ENCODE results near the gene CDH23.

Gene CDH23

DNA sequence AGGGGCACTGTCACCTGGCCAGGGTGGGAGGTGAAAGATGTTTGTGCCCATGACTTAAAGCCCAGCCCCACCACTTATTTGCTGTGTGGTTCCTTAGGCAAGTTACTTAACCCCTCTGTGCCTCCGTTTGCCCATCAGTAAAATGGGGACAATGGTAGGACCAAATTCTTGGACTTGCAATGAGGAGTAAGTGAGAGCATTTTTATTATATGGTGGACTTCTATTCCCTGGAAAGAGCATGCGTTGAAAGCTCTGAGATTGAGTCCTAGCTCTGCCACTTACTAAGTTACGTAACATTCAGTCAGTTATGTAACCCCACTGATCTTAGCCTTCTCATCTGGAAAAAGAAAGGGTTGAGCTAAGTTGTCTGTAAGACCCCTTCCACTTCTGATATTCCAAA lies 357.8 kb downstream of the CDH23 start:
- in situ Hi-C loops (cut with HindIII; ENCODE audit: low sequenced_read_pairs): no loop called here

DNA sequence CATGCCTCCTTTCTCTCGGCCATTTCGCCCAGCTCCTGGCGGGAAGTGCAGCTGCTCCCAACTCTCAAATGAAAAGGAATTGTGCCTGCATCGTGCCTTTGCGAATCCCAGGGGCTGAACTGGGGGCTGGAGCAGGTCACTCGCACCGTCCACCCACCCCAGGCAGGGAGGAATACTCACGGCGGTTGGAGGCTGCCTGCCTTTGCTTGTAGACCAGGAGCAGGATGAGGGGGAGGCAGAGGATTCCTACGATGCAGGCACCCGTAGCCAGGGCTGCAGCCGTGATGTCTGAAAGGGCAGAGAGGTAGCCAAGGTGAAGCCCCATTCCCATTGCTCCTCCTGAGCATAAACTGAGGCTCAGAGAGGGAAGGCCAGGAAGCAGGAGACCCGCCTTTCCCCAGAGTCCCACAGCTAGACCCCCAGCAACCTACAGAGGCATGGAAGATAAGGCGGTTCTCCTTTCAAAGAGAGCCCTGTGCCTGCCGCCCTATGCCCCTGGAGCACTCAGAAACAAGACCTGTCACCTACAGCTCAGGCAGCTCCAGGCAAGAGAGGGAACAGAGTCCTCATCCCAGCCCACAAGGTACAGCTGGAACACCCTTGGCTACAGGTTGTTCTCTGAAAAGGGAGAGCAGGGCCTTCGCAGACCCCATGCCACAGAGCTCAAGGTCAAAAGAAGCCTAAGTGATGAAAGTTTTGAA lies 358.6 kb downstream of the CDH23 start:
- in situ Hi-C loops (cut with HindIII; ENCODE audit: low sequenced_read_pairs): no loop called here

DNA sequence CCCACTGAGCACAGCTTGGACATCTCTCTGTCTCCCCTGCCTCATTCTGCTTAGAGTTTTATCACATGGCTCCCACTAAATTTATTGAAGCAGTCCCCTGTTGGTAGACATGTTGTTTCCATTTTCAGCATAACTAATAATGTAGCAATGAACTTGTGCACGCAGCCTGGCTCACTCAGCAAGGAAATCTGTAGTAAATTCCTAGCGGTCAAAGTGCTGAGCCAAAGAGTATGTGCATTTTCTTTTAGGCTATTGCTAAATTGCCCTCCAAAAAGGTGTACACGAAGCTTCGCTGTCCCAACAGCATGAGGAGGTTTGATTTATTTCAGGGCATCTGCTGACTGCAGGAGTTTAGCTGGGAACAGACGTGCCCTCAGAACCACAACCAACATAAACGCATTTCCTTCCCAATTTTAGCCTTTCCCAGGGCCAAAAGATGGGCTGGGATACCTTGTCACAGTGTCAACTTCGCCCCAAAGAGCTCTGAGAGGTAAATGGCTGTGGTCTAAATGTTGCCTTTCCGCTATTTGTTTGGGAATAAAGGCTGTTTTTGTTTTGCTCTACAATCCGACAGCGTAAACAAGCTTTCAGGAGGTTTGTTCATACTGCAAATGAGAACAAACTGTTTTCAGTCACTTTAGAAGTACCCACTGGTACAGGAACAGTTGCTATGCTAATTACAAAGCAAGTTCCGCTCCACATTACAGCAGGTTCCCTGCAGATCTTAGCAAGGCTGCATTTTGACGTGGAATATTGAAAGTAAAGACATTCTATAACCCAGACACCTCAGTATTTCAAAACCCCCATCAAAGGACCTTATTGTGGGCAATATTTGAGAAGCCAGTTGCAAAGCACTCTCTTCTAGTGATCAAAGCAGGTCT lies 359.8 kb downstream of the CDH23 start:
- in situ Hi-C loops (cut with HindIII; ENCODE audit: low sequenced_read_pairs): no loop called here

DNA sequence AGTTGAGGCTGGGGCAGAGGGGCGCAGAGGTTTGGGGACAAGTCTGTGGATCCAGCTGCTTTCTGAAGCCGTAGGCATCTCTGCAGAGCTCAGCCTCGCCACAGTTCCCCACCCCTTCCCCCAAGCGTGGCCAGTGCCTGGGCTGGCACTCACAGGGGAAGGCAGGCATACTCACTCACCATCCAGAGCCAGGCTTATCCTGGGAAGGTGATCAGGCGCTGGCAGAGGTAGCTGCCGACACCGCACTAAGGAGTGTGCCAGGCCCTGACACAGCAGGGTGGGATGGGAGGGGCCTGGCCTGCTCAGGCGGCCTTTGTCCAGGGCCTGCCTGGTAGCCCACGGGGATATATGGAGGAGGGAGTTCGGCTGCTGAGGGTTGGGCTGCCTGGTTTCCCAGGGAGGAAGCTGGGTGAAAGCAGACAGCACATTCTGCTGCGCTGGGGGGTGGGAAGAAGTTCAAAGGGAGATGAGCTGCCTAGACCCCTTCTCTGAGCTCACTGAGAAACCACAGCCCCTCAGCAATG lies 360.7 kb downstream of the CDH23 start:
- in situ Hi-C loops (cut with HindIII; ENCODE audit: low sequenced_read_pairs): no loop called here

DNA sequence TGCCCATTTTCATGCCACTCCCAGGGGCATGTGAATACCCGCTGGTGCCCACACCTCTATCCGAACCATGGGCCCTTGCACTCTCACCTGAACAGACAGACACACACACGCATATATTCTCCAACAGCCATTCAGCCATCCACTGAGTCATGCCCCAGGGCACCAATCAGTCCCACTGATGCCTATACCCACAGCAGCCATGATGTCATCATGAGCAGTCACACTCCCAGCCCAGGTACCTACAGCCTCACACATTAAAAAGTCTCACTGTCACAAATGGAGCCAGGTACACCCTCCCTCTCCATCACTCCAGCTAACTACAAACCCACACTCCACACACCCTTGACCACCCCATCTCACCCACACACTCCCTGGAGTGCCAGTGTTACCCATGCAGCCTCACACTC lies 364.4 kb downstream of the CDH23 start:
- in situ Hi-C loops (cut with HindIII; ENCODE audit: low sequenced_read_pairs): no loop called here

DNA sequence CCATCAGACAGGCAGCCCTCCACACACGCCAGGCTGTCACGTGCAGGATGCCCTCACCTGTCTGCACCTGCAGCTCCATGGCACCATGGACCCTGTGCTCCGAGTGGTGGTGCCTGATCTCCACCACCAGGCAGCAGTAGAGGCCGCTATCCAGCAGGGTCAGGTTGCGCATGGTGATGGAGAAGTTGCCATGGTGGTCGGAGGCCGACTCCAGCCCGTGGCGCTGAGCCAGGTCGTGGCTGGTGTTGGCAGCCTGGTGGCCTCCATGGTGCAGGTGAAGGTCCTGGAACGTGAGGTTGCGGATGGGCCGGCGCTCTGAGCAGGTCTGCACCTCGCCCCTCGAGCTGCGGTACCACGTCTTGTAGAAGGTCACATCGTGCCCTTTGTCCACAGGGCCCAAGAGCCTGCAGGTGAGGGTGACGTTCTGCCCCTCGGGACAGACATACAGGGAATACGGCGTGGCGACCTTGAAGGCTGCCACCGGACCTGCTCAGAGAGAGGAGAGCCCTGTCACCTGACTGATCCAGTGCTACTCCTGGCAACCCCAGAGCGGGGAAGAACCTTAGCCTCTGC lies 364.9 kb downstream of the CDH23 start:
- in situ Hi-C loops (cut with HindIII; ENCODE audit: low sequenced_read_pairs): no loop called here

DNA sequence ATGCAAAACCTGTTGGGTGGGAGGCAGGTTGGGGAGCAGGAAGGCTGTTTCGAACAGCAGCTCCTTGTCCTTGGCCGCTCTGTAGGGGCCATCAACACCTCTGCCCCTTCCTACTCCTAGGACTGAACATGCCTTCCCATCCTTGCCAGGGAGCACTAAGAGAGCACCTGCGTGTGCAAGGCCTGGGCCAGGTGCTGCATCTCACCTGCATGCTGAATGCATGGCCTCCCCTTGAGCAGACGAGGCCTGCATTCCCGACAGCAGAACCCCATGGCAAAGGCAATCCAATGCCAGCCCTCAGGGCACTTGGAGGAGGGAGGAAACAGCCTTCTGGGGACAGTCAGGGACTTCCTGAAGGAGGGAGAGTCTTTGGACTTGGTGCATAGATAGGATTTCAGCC lies 365.6 kb downstream of the CDH23 start:
- in situ Hi-C loops (cut with HindIII; ENCODE audit: low sequenced_read_pairs): no loop called here

DNA sequence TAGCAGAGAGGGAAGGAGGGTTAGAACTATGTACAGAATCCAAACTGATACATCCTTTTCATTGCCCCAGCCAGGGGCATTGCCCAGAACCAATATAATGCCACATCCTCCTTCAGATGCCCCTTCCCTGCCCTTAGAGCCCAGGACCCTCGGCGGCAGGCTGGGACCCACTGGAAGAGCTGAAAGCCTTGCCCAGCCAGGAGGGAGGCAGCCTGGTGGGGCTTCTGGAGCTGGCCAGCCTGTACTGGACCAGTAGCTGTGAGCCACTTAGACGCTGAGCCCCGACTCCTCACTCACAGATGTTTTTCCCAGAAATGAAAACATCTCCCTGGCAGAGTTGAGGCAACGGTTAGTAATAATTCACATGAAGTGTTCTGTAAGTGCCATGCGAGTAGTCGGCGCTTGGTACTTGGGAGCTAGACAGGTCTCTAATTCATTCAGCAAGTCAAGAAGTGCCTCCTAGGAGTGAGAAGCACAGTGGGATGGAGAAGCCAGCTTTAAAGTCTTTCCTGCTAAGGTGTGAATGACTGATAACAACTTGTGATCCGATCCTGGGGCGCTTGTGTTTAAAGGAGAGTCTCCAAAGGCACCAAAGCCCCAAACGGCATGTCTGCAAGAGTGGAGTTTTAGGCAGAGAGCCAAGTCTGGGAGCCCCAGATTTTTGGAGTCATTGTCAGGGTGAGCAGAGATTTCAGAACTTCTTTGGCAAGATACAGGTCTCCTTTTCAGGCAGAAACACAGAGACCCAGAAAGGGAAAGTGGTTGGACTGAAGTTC lies 366.8 kb downstream of the CDH23 start:
- in situ Hi-C loops (cut with HindIII; ENCODE audit: low sequenced_read_pairs): no loop called here

DNA sequence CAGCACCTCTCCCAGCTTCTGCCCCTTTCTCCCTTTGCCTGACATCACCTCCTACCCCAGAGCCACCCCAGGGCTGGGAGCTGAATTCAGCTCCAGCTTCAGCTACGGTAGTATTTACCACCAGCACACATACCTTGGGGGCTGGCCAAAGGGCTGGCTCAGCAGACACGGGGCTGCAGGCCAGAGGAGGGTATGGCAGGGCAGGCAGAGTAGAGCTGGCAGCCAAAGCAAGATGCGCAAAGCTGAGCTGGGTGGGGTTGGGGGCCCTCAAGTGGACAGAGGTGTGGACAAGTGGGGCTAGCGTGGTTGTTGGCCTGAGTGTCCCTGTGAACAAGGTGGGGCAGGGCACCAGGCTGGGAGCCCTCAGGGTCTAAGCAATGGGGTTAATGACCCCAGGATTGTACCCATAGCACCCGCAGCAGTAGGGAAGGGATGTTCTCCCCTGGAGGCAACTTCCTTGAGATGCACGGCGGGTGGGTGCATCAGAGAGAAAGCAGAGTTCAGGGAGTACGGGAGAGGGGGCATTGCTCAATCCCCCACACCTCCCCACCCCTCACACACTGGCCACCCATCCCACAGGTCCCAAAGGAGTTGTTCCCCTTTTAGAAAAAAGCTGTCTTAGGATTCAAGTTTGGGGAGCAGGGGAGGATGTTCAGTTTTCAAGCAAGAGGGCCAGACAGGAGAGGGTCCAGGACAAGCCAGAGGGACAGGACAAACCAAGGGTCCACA lies 368.6 kb downstream of the CDH23 start:
- in situ Hi-C loops (cut with HindIII; ENCODE audit: low sequenced_read_pairs): no loop called here

DNA sequence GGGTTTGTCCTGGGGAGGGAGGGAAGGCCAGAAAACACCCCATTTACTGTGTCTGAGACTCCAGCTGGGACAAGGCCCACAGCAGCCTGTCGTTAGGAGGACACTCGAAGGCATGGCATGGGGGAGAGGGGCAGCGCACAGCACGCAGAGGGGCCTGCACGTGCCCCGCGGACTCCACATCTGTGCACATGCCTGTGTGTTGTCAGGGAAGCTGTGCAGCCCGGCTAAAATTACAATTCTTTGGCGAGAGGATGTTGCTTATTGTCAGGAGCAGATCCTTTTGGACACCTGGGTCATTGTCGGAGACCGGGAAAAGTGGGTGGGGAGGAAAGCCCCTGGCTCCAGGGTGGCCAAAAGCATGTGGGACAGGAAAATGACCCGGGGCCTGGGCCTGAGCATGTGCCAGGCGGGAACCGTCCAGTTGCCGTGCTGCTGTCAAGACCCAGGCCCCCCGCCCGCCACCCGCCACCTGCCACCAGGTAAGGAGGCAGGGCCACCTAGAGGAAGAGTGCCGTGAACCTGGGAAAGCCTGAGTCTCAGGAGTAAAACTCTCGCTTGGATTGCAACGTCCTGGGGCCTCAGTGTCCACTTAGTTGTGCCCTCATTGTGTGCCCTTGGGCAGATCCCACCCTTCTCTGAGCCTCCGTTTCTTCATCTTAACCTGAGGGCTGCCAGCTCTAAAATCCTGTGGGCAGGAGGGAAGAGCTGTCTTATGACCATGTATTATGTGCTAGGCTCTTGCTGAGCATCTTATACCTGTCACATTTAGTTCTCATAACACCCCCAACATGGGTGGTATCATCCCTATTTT lies 369.4 kb downstream of the CDH23 start:
- in situ Hi-C loops (cut with HindIII; ENCODE audit: low sequenced_read_pairs): no loop called here

DNA sequence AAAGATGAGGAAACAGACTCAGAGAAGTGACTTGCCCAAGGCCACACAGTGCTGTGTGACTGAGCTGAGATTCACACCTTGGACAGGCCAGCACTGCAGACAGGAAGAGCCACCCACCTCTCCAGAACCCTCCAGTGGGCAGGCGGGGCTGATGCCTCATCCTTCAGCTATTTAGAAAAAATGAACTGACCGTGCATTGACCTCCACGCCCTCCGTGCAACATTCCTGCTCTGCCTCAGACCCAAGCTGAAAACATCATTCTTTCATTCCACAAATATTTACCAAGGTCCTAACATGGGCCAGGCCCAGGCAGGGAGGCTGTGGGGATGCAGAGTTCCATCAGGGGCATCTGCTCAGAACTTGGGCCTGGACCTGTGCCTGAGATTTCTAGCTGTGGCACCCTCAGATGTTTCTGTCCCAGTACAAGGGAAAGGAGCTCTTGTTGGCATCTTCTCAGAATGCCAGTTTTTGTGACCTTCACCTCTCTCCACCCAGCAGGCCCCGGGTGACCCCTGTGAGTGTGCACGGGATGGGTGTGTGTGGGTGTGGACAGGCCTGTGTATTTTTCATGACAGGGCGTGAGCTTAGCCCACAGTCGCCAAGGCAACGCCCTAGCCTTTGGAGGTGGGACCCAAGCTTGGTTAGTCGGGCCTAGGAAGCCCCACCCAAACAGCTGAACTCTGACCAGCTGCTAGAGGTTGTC lies 370.1 kb downstream of the CDH23 start:
- in situ Hi-C loops (cut with HindIII; ENCODE audit: low sequenced_read_pairs): no loop called here

DNA sequence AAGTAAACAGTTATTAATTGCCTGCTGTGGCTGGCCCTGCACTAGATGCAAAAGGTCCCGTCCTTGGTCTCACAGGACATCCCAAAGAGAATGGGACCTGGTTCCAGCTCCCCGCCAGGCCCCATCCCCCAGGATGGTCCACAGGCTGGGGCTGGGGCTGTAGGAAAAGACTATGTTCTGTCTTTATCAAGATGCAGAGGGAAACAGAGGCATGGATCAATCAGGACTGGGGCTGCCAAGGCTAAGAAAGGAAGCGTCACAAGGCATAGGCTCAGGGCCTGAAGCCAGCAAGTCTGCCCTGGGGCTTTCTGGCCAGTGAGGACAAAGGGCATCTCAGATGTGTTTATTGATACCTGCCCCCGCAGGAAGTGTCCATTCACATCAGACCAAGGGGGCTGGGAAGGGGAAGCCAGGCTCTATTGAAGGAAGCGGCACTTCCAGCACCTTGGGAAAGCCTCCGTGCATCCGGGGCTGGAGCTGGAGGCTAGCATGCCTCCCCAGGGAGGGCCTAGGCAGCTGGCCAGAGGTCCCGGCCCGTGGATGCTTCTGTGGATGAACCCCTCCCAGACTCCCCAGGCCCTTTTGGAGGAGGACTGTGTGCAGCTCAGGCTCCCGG lies 370.8 kb downstream of the CDH23 start:
- in situ Hi-C loops (cut with HindIII; ENCODE audit: low sequenced_read_pairs): no loop called here

DNA sequence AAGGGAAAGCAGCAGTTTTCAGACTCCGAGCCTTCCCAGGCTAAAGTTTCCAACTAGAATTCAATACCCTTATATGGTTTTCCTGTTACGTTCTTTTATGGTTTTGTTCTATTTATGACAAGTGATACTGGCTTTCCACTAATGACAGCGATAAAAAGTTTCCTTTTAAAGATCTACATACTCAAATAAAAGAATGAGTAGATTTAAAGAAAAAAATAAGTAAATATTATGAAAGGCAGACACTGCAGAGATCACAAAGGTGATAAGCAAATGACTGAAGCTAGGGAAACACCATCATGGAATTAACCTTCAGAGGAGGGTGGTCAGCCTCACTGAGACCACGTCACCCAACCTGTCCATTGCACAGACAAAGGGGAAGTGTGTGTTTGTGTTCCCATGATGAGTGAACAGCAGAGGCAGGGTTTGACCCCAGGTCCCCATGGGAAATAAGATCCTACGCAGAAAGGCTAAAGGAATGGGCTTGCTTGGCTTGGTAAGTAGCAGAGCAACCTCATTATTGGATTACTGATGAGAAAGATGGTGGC lies 372.6 kb downstream of the CDH23 start:
- in situ Hi-C loops (cut with HindIII; ENCODE audit: low sequenced_read_pairs): no loop called here

DNA sequence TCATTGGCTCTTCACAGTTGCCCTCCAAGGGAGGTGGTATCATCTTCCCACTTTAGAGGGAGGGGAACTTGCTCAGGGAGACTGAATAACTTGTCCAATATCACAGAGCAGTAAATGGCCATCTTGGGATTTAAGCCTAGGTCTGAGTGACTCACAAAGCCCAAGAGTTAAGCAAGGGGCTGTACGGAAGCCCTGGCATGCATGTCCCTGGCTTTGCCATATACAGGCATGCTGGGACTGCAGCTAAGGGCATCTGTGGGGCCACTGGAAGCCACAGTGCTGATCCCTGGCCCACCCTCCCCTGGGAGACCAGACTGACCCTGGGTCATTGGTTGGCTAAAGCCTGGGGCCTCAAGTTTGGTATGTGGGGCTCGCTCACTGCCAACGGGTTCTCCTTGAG lies 373.5 kb downstream of the CDH23 start:
- in situ Hi-C loops (cut with HindIII; ENCODE audit: low sequenced_read_pairs): no loop called here

DNA sequence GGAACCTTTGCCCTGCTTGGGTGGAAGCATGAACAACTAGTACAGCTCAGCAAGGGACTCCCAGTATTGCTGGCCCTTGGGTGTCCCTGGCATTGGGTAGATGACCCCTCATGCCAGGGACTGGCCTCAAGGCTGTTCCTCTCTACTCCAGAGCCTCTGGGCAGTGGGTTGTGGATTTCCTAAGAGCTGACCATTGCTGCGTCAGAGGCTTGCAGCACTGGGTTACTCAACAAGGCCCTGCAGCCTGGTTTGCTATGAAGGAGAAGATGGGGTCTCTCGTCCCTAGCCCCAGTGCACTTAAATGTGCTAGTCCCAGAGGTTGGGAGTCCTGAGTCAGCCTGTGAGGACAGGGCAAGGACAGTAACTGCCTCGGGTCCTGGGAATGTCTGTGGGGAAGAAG lies 374.1 kb downstream of the CDH23 start:
- in situ Hi-C loops (cut with HindIII; ENCODE audit: low sequenced_read_pairs): no loop called here

DNA sequence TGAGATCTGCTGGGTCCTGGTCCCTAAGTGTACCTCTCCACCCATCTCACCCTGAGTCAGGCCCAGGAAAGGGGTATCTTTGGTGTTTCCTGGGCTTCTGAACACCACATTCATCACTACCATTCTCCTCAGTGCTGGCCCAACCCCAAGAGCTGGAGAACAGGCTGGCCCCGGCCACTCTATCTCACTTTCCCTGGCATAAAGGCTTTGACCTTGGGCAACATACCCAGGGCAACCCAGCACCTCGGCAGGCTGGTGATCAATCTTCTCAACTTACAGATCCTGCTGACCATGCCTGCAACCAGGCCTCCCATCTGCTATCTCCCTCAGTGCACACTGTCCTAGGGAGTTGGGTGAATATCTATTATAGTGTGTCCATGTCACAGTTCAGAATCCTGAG lies 374.5 kb downstream of the CDH23 start:
- in situ Hi-C loops (cut with HindIII; ENCODE audit: low sequenced_read_pairs): no loop called here

DNA sequence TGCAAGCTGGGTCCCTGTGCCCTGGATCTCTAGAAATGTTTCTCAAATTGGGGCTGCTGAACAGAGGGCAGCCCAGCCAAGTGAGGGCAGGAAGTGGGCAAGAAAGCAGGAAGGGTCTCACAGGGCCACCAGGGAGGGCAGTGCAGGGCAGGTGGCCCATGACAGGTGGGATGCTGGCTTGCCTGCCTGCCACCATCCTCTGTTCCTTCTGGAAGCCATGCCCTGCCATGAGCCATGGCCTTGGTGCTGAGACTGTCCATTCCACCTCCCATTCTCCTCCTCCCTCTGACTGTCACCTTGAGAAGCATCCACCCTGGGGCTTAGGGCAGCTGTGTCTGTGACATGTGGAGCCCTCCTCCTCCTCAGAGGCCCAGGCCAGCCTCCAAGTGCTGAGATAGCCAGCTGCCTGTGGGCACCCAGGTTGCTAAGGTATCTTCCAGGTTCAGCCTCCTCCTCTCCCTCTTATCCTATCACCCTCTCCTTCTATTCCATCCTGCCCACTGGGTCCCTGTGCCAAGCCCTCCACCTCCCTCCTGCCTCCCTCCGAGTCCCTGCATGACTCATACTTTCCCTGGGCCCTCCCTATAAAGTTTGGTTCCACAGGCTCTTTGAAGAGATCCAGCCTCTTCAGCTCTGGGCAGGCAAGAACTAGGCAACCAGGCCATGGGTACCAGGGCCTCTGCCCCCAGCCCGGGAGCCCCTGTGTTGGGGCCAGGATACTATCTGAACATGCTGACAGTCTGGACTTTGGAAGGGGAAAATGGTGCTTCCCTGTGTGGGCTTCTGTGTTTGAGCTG lies 375.3 kb downstream of the CDH23 start:
- in situ Hi-C loops (cut with HindIII; ENCODE audit: low sequenced_read_pairs): no loop called here
